HG03520 (cell line): ENCODE results near the gene MYL7.
A peak's percentile ranks its signal among the peaks of the same experiment; 100 is the strongest.

Experiments used
- ATAC-seq: cut with Tn5 transposase; IDR thresholded peaks from one replicate; pipeline ENCODE4 v1.9.1; 2021; ENCODE audit warnings: mild to moderate bottlenecking, moderate library complexity; ENCODE audit not compliant: unreplicated experiment

Gene MYL7

GRCh38 chr7:44150966-44151941 lies 10.1 kb upstream of the MYL7 start:
- no peak for ATAC-seq

GRCh38 chr7:44150466-44150832 lies 9.3 kb upstream of the MYL7 start:
- ATAC-seq, result peak; percentile 71

GRCh38 chr7:44149571-44150465 lies 8.7 kb upstream of the MYL7 start:
- ATAC-seq, result no peak

GRCh38 chr7:44148961-44149536 lies 7.9 kb upstream of the MYL7 start:
- no peak for ATAC-seq

- ATAC-seq, result no peak
These were observed 7.0 kb upstream of the MYL7 start for GRCh38 chr7:44148166-44148565.

GRCh38 chr7:44147026-44147991 lies 6.2 kb upstream of the MYL7 start:
- no peak for ATAC-seq

- no peak for ATAC-seq
These were observed 5.1 kb upstream of the MYL7 start for GRCh38 chr7:44145969-44146911.

- no peak for ATAC-seq
These were observed 4.4 kb upstream of the MYL7 start for GRCh38 chr7:44145479-44145968.

GRCh38 chr7:44144968-44145478 lies 3.9 kb upstream of the MYL7 start:
- ATAC-seq, result no peak

GRCh38 chr7:44144426-44144967 lies 3.4 kb upstream of the MYL7 start:
- no peak for ATAC-seq

- ATAC-seq, result no peak
These were observed 2.6 kb upstream of the MYL7 start for GRCh38 chr7:44143646-44144250.

GRCh38 chr7:44142028-44142427 lies 896 bp upstream of the MYL7 start:
- ATAC-seq, result no peak

- no peak for ATAC-seq
These were observed 791 bp downstream of the MYL7 start for GRCh38 chr7:44140341-44140740.

- ATAC-seq, result no peak
These were observed 1.7 kb downstream of the MYL7 start for GRCh38 chr7:44139311-44140010.

- ATAC-seq, result no peak
These were observed 2.4 kb downstream of the MYL7 start for GRCh38 chr7:44138698-44139097.

- ATAC-seq, result no peak
These were observed 4.4 kb downstream of the MYL7 start for GRCh38 chr7:44136731-44137130.

- ATAC-seq, result no peak
These were observed 6.0 kb downstream of the MYL7 start for GRCh38 chr7:44134943-44135628.
